ENCODE results near the gene ZSWIM7.
"Not testable (repeated sequence)": the region's sequence is repeated elsewhere in the genome, so short reads cannot be mapped to it uniquely, and the experiment has no call there.

The ZSWIM7 gene

DNA sequence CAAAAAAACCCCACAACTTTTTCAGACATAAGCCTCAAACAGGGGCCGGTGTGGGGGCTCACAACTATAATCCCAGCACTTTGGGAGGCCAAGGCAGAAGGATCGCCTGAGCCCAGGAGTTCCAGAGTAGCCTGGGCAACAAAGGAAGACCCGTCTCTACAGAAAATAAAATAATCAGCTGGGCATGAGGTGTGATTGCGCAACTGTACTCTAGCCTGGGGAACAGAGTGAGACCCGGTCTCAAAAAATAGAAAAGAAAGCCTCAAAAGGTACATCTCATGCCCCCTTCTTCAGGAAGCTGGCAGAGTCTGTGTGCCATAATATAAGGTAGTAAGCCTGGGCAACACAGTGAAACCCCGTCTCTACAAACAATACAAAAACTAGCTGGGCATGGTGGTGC is 3.2 kb downstream of the ZSWIM7 start:
- TF ChIP-seq, protein P1, sequence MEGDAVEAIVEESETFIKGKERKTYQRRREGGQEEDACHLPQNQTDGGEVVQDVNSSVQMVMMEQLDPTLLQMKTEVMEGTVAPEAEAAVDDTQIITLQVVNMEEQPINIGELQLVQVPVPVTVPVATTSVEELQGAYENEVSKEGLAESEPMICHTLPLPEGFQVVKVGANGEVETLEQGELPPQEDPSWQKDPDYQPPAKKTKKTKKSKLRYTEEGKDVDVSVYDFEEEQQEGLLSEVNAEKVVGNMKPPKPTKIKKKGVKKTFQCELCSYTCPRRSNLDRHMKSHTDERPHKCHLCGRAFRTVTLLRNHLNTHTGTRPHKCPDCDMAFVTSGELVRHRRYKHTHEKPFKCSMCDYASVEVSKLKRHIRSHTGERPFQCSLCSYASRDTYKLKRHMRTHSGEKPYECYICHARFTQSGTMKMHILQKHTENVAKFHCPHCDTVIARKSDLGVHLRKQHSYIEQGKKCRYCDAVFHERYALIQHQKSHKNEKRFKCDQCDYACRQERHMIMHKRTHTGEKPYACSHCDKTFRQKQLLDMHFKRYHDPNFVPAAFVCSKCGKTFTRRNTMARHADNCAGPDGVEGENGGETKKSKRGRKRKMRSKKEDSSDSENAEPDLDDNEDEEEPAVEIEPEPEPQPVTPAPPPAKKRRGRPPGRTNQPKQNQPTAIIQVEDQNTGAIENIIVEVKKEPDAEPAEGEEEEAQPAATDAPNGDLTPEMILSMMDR (IDR thresholded peaks at IDR 0.05; ENCODE audit: low read depth, low read length, missing control alignments) = no peak
- in situ Hi-C loops (cut with HindIII; ENCODE audit: low pct_ligation_motif_present, low sequenced_read_pairs) = no loop called here
- H3K36me3 ChIP-seq (replicated peaks) = peaks cover 3% of the 10 kb centered on the region
- no peak overlapping the region for H3K27ac ChIP-seq
- H3K27me3 ChIP-seq (replicated peaks) = no peaks in the 10 kb centered on the region
- no peak for DNase-seq
- no peak overlapping the region for H3K4me3 ChIP-seq (ENCODE audit: low read depth, low read length)

DNA sequence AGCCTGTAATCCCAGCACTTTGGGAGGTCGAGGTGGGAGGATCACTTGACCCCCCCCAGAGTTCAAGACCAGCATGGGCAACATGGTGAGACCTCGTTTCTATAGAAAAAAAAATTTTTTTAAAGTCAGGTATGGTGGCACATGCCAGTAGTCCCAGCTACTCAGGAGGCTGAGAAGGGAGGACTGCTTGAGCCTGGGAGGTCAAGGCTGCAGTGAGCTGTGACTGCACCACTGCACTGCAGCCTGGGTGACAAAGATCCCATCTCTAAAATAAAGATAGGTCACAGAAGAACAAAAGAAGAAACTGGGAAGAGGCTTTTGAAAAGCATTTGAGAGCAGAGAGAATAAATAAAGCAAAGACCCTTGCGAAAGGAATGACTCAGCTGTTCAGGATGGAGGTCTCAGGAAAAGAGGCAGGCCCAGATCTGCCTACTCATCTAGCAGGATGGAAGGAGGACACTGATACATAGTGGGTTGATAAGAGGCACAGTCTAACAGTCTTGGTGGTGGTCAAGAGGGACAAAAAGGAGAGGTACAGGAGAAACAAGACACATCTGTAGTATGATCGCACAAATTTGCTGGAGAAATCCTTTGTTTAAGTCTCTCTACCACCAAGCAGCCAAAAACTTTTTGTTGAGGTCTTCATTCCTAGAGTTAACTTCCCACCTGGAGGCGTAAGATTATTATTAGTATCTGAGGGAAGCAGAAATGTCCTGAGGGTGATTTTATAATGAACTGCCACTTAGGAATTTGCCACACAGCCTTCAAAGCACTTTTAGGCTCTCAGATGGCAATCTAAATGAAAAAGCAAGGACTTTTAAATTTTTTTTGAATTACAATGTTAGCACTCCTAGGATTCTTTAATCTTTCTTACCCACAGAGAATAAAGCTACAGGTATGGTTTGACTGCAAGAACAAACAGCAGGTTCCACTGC is 17.6 kb downstream of the ZSWIM7 start:
- H3K36me3 ChIP-seq (replicated peaks) = peaks cover 22% of the 10 kb centered on the region
- in situ Hi-C loops (cut with HindIII; ENCODE audit: low pct_ligation_motif_present, low sequenced_read_pairs) = no loop called here
- H3K27ac ChIP-seq = peak overlapping the region; percentile 70
- peak; percentile 51 for DNase-seq
- H3K27me3 ChIP-seq (replicated peaks) = no peaks in the 10 kb centered on the region
- TF ChIP-seq, protein P1 (IDR thresholded peaks at IDR 0.05; ENCODE audit: low read depth, low read length, missing control alignments) = no peak
- no peak overlapping the region for H3K4me3 ChIP-seq (ENCODE audit: low read depth, low read length)

DNA sequence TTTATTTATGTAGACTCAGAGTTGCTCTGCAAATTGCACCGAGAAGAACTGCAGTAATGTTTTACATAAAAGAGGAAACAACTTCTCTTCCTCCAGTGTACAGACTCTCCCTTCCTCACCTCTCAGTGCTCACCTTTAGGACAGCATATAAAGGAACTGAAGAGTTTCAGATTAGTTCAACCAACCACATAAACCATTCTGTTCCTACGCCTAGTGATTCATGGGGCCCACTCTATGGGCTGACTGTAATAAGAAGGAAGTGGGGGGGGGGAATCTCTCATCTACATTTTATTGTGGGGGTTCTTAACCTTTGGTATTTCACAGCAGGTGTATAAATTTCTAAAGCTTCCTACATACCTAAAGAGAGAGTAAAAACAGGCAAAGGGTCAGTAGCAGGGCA is 18.3 kb downstream of the ZSWIM7 start:
- no peak for DNase-seq
- TF ChIP-seq, protein P1 (IDR thresholded peaks at IDR 0.05; ENCODE audit: low read depth, low read length, missing control alignments) = no peak
- Histone ChIP-seq H3K27me3 (replicated peaks) (no peaks in the 10 kb centered on the region), H3K36me3 (replicated peaks) (peaks cover 21% of the 10 kb centered on the region), H3K4me3 (ENCODE audit: low read depth, low read length) (no peak overlapping the region), H3K27ac (peak overlapping the region; percentile 70)
- in situ Hi-C loops (cut with HindIII; ENCODE audit: low pct_ligation_motif_present, low sequenced_read_pairs) = no loop called here

DNA sequence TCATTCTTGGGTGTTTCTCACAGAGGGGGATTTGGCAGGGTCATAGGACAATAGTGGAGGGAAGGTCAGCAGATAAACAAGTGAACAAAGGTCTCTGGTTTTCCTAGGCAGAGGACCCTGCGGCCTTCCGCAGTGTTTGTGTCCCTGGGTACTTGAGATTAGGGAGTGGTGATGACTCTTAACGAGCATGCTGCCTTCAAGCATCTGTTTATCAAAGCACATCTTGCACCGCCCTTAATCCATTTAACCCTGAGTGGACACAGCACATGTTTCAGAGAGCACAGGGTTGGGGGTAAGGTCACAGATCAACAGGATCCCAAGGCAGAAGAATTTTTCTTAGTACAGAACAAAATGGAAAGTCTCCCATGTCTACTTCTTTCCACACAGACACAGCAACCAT is 20.5 kb downstream of the ZSWIM7 start:
- H3K27ac ChIP-seq; H3K4me3 ChIP-seq (ENCODE audit: low read depth, low read length); H3K27me3 ChIP-seq (replicated peaks); in situ Hi-C loops (cut with HindIII; ENCODE audit: low pct_ligation_motif_present, low sequenced_read_pairs); DNase-seq: not testable (repeated sequence)
- peaks cover 23% of the 10 kb centered on the region for H3K36me3 ChIP-seq (replicated peaks)

DNA sequence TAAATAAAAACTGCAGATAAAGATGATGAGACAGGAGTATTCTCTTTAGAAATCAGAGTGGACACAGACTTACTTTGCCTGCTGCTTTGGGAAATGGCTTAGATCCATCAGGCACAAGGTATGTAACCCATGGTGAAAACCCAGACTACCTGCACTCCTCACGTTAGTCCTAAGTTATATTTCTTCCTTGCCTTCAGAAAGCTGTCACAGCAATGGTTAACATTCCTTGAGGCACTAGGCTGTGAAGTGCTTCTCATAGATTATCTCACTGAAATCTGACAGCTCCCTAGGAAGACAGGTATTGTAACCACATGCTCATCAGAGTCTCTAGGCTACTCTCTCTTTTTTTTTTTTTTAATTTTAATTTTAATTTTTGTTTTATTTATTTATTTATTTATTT is 20.9 kb downstream of the ZSWIM7 start:
- H3K36me3 ChIP-seq (replicated peaks) = peaks cover 23% of the 10 kb centered on the region
- no peaks in the 10 kb centered on the region for H3K27me3 ChIP-seq (replicated peaks)
- in situ Hi-C loops (cut with HindIII; ENCODE audit: low pct_ligation_motif_present, low sequenced_read_pairs) = no loop called here
- no peak overlapping the region for H3K27ac ChIP-seq
- TF ChIP-seq, protein P1 (IDR thresholded peaks at IDR 0.05; ENCODE audit: low read depth, low read length, missing control alignments) = no peak
- no peak for DNase-seq
- H3K4me3 ChIP-seq (ENCODE audit: low read depth, low read length) = no peak overlapping the region

DNA sequence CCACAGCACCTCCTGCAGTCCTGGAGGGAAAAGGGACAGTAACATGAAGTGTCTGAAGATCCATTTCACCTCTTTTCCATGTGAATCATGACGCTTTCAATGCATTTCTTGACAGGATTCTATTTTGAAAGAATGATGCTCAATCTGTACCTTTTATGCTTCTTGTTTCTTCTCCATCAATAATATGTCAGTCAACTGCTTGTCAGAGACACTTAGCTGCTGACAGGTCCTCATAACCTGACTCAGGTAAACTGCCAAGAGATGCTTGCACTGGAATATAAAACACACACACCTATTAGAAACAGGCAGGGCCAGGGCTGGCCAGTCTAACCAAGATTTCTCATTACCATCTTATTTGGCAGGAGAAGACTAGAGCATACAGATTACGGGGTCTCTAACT is 21.6 kb downstream of the ZSWIM7 start:
- Histone ChIP-seq H3K27me3 (replicated peaks) (no peaks in the 10 kb centered on the region), H3K36me3 (replicated peaks) (peaks cover 23% of the 10 kb centered on the region)
- in situ Hi-C loops (cut with HindIII; ENCODE audit: low pct_ligation_motif_present, low sequenced_read_pairs) = no loop called here

More for the DNA sequence above, 21.6 kb downstream of the ZSWIM7 start:
- no peak for DNase-seq
- TF ChIP-seq, protein P1 (IDR thresholded peaks at IDR 0.05; ENCODE audit: low read depth, low read length, missing control alignments) = no peak
- H3K27ac ChIP-seq = no peak overlapping the region
- no peak overlapping the region for H3K4me3 ChIP-seq (ENCODE audit: low read depth, low read length)
